ENCODE measurements around the gene NAV3. TPM values are rescaled to one million over a fixed set of nuclear protein-coding genes. Genes with fewer than 3 reads are reported as not detected.

The NAV3 gene
- total RNA-seq, 6 experiments from 2014 or later, result 0.22 to 3.2 (median 1.2) TPM

DNA sequence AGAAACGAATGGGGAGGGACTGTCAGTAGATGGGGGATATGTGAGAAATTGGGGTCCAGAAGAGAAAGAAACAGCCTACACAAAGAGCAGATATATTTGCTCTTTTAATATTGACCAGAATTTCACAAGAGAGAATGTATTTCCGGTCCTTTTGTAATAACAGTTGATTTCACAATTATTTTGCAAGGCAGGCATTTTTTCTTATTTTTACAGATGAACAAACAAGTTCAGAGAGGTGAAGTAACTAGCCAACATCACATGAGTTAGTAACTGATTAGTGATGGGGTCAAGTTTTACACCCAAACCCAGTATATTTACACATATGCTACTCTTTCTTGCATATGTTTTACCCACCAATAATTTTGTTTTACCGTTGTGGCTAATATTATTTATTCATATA, 188.2 kb downstream of the NAV3 start:
- H3K27me3 ChIP-seq, result no peaks in the 10 kb centered on the region
- TF ChIP-seq, protein P1, sequence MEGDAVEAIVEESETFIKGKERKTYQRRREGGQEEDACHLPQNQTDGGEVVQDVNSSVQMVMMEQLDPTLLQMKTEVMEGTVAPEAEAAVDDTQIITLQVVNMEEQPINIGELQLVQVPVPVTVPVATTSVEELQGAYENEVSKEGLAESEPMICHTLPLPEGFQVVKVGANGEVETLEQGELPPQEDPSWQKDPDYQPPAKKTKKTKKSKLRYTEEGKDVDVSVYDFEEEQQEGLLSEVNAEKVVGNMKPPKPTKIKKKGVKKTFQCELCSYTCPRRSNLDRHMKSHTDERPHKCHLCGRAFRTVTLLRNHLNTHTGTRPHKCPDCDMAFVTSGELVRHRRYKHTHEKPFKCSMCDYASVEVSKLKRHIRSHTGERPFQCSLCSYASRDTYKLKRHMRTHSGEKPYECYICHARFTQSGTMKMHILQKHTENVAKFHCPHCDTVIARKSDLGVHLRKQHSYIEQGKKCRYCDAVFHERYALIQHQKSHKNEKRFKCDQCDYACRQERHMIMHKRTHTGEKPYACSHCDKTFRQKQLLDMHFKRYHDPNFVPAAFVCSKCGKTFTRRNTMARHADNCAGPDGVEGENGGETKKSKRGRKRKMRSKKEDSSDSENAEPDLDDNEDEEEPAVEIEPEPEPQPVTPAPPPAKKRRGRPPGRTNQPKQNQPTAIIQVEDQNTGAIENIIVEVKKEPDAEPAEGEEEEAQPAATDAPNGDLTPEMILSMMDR (IDR thresholded peaks at IDR 0.05), result no peak
- no peak for TF ChIP-seq POLR2A (IDR thresholded peaks at IDR 0.05)
- no peak overlapping the region for H3K4me3 ChIP-seq
- 41% methylated on average over 3 of the region's 3 CpGs for WGBS (ENCODE audit: insufficient coverage, low coverage, low lambda C conversion rate, missing lambda C conversion rate)
- intact Hi-C loops (cut with DNase I), result no loop called here
- no peaks in the 10 kb centered on the region for H3K9me3 ChIP-seq
- DNase-seq (no peak), ATAC-seq (peak in 2 of 4 donors; percentile 74 to 76)
- peaks cover 0 to 6% (median 0%) of the 10 kb centered on the region in 4 donors for H3K4me1 ChIP-seq
- no peaks in the 10 kb centered on the region for H3K36me3 ChIP-seq
- no peak overlapping the region for H3K27ac ChIP-seq

DNA sequence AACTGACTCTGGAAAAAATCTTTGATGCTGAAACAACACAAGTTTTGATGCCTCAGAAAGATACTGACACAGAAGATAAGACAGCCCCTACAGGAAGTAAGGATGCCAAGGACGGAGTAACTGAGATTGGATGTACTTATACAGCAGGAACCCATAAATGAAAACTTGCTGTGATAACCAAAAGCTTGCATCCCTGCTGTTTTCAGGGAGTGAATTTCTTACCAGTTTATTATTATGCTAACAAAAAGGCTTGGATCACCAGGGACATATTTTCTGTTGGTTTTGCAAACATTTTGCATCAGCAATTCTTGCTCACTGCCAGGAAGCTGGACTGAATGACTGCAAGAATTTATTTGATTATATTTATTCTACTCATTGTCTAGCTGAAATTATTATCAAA, 197.7 kb downstream of the NAV3 start:
- Histone ChIP-seq H3K27ac (no peak overlapping the region), H3K9me3 (no peaks in the 10 kb centered on the region), H3K4me1 (no peaks in the 10 kb centered on the region), H3K4me3 (no peak overlapping the region), H3K36me3 (no peaks in the 10 kb centered on the region), H3K27me3 (no peaks in the 10 kb centered on the region)
- WGBS (ENCODE audit: insufficient coverage, low coverage, low lambda C conversion rate, missing lambda C conversion rate), result 44% methylated on average over 1 of the region's 1 CpG
- ATAC-seq (no peak), DNase-seq (no peak)
- intact Hi-C loops (cut with DNase I), result no loop called here
- TF ChIP-seq, protein P1 (IDR thresholded peaks at IDR 0.05), result no peak
- TF ChIP-seq POLR2A (IDR thresholded peaks at IDR 0.05), result no peak

DNA sequence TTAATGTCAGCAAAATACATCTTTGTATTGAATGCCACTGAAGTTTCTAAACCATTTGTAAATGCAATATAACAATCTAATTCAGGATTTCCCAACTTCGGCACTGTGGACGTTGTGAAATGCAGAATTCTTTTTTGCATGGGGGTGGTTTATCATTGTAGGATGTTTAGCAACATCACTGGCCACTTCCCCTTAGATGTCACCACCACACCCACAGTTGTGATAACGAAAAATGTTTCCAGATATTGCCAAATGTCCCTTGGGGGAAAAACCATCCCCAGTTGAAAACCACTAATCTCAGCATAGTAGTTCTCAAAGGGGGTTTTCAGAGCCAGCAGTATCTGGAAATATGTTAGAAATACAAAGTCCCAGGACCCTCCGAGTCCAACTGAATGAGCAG, 203.3 kb downstream of the NAV3 start:
- no peaks in the 10 kb centered on the region for H3K27me3 ChIP-seq
- DNase-seq, result no peak
- TF ChIP-seq POLR2A (IDR thresholded peaks at IDR 0.05), result no peak
- TF ChIP-seq, protein P1 (IDR thresholded peaks at IDR 0.05), result no peak
- peak in 1 of 4 donors; percentile 70 for ATAC-seq
- intact Hi-C loops (cut with DNase I), result no loop called here
- H3K9me3 ChIP-seq, result no peaks in the 10 kb centered on the region
- H3K4me3 ChIP-seq, result no peak overlapping the region
- no peaks in the 10 kb centered on the region for H3K36me3 ChIP-seq
- no peak overlapping the region for H3K27ac ChIP-seq
- H3K4me1 ChIP-seq, result no peaks in the 10 kb centered on the region
- 20% methylated on average over 4 of the region's 4 CpGs for WGBS (ENCODE audit: insufficient coverage, low coverage, low lambda C conversion rate, missing lambda C conversion rate)

DNA sequence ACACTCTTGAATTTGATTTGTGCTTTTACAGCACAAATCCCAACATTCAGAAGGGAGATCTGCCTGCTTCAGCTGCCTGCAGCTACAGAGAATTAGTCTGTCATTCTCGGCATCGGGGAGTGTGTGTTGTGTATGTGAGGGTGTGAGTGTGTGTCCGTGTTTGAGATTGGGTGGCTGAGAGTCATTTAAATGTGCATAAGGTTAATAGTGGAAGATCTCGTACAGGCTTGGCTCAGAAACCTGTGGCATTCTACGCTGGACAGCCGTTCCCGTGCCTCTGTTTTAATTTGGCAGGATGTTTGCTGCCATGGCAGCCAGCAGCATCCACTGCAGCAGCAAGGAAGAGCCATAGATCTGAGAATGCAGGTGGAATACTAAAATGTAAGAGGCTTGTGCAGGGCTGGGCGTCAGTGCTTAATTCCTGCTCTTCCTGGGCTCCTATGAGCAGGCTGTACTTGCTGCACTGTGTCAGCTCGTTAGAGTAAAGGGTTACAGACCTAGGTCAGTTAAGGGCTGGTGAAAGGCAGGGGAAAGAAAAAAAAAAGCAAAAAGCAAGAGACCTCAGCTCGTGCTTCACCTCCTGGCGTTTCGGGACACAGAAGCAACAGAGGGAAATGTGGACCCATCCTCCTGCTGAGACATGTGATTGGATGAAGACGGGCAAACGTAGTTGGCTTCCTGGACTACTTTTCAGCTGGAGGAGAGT, 205.4 kb downstream of the NAV3 start:
- Histone ChIP-seq H3K27ac (no peak overlapping the region), H3K4me3 (no peak overlapping the region), H3K27me3 (no peaks in the 10 kb centered on the region), H3K9me3 (no peaks in the 10 kb centered on the region), H3K36me3 (no peaks in the 10 kb centered on the region), H3K4me1 (no peaks in the 10 kb centered on the region)
- DNase-seq, result no peak
- intact Hi-C loops (cut with DNase I), result no loop called here
- TF ChIP-seq POLR2A (IDR thresholded peaks at IDR 0.05), result no peak
- TF ChIP-seq, protein P1 (IDR thresholded peaks at IDR 0.05), result no peak
- ATAC-seq, result no peak
- 45% methylated on average over 10 of the region's 14 CpGs for WGBS (ENCODE audit: insufficient coverage, low coverage, low lambda C conversion rate, missing lambda C conversion rate)

Data from right lobe of liver (tissue), 6 donors.